GM23338 (cell line): ENCODE measurements around the gene OTUB2.

Source experiments
- CREB1 ChIP-seq: fragments of 250-450 bp; sonication (Bioruptor Pico); IDR thresholded peaks from 2 replicates; pipeline ENCODE4 v1.5.0; 2020; ENCODE audit warnings: low read depth, mild to moderate bottlenecking, moderate library complexity
- EZH2 ChIP-seq: fragments of 200-600 bp; sonication (generic); IDR thresholded peaks from one replicate; pipeline ENCODE4 v1.8.0; 2017; ENCODE audit warnings: antibody characterized with exemption, mild to moderate bottlenecking, low read depth; ENCODE audit not compliant: unreplicated experiment
- EZH2phosphoT487 ChIP-seq: fragments of 200-600 bp; sonication (generic); IDR thresholded peaks from one replicate; pipeline ENCODE4 v1.8.1; 2018; ENCODE audit warnings: antibody characterized with exemption; ENCODE audit not compliant: unreplicated experiment
- JUNB ChIP-seq: IDR thresholded peaks from one replicate; pipeline ENCODE4 v1.6.1; 2016; ENCODE audit warnings: antibody characterized with exemption; ENCODE audit not compliant: unreplicated experiment
- NANOG ChIP-seq: IDR thresholded peaks from 2 replicates; pipeline ENCODE4 v1.6.1; 2016; ENCODE audit warnings: antibody characterized with exemption, borderline replicate concordance
- POLR2AphosphoS5 ChIP-seq: IDR thresholded peaks from 2 replicates; pipeline ENCODE4 v1.6.1; 2016; ENCODE audit warnings: antibody characterized with exemption, low read depth
- REST ChIP-seq: IDR thresholded peaks from one replicate; pipeline ENCODE4 v1.6.1; 2018; ENCODE audit warnings: antibody characterized with exemption; ENCODE audit not compliant: unreplicated experiment
- STAT1 ChIP-seq: IDR thresholded peaks from one replicate; pipeline ENCODE4 v1.6.1; 2016; ENCODE audit warnings: antibody characterized with exemption; ENCODE audit not compliant: unreplicated experiment
- ZNF114 ChIP-seq: fragments of 250-450 bp; sonication (Bioruptor Pico); IDR thresholded peaks from 2 replicates; pipeline ENCODE4 v1.5.0; 2020; ENCODE audit warnings: mild to moderate bottlenecking, moderate library complexity
- ZNF331 ChIP-seq: fragments of 250-450 bp; sonication (Bioruptor Pico); IDR thresholded peaks from 2 replicates; pipeline ENCODE4 v1.5.0; 2020; ENCODE audit warnings: low read depth, mild to moderate bottlenecking, moderate library complexity
- TF ChIP-seq, protein P1 (sequence below): IDR thresholded peaks from 2 replicates; pipeline ENCODE4 v1.6.1; 2016; ENCODE audit warnings: antibody characterized with exemption
- TF ChIP-seq, protein P2 (sequence below), 2 experiments: fragments of 200-600 bp in 1 of 2; sonication (generic) in 1 of 2; conservative IDR thresholded peaks; 2 replicates each; pipeline versions ENCODE4 v1.5.1 to v1.6.1; 2016 to 2017; ENCODE audit warnings: antibody characterized with exemption in 2 of 2, low read depth in 2 of 2, mild to moderate bottlenecking in 2 of 2, moderate library complexity in 1 of 2
- TF ChIP-seq, protein P3 (sequence below): fragments of 250-450 bp; sonication (Bioruptor Pico); IDR thresholded peaks from 2 replicates; pipeline ENCODE4 v1.5.0; 2020; ENCODE audit warnings: mild to moderate bottlenecking, moderate library complexity

DNA sequence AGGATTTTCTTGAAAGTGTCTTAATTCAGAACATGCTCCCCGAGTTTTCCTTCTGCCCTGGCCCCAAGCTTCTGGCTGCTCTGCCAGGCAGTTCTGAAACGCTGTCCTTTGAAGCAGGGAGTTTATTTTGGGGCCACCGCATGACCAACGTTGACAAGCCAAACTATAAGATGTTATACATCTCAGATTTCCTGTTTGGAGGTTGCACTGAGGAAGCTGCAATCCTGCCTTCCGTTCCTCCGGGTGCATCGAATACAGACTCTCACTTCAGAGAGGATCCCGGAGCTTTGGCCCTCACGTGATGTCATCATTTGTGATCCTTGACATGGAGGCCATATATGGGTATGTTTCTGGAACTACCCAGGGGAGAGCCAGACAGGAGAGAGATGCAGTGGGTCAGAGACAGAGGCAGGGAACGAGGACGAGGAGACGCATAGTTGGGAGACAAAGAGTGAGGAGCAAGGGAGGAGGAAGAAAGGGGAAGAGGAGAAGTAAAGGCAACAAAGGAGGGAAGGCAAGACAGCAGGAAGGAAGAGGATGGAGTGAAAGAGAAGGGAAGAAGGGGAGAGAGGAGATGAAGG is 49.6 kb upstream of the OTUB2 start, which contains the start of gene ASB2:
- TF ChIP-seq, protein P1, sequence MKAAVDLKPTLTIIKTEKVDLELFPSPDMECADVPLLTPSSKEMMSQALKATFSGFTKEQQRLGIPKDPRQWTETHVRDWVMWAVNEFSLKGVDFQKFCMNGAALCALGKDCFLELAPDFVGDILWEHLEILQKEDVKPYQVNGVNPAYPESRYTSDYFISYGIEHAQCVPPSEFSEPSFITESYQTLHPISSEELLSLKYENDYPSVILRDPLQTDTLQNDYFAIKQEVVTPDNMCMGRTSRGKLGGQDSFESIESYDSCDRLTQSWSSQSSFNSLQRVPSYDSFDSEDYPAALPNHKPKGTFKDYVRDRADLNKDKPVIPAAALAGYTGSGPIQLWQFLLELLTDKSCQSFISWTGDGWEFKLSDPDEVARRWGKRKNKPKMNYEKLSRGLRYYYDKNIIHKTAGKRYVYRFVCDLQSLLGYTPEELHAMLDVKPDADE = no peak
- TF ChIP-seq EZH2phosphoT487 = no peak
- TF ChIP-seq, protein P2, sequence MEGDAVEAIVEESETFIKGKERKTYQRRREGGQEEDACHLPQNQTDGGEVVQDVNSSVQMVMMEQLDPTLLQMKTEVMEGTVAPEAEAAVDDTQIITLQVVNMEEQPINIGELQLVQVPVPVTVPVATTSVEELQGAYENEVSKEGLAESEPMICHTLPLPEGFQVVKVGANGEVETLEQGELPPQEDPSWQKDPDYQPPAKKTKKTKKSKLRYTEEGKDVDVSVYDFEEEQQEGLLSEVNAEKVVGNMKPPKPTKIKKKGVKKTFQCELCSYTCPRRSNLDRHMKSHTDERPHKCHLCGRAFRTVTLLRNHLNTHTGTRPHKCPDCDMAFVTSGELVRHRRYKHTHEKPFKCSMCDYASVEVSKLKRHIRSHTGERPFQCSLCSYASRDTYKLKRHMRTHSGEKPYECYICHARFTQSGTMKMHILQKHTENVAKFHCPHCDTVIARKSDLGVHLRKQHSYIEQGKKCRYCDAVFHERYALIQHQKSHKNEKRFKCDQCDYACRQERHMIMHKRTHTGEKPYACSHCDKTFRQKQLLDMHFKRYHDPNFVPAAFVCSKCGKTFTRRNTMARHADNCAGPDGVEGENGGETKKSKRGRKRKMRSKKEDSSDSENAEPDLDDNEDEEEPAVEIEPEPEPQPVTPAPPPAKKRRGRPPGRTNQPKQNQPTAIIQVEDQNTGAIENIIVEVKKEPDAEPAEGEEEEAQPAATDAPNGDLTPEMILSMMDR (conservative IDR thresholded peaks at IDR 0.05; ENCODE audit: low read depth in 2 of 2) = no peak
- TF ChIP-seq STAT1 = no peak
- TF ChIP-seq EZH2 = no peak
- TF ChIP-seq POLR2AphosphoS5 = no peak
- TF ChIP-seq REST = no peak
- TF ChIP-seq CREB1 (CRISPR knock-in tag) = no peak
- no peak for TF ChIP-seq JUNB
- TF ChIP-seq ZNF114 (CRISPR knock-in tag) = no peak
- TF ChIP-seq, protein P3, sequence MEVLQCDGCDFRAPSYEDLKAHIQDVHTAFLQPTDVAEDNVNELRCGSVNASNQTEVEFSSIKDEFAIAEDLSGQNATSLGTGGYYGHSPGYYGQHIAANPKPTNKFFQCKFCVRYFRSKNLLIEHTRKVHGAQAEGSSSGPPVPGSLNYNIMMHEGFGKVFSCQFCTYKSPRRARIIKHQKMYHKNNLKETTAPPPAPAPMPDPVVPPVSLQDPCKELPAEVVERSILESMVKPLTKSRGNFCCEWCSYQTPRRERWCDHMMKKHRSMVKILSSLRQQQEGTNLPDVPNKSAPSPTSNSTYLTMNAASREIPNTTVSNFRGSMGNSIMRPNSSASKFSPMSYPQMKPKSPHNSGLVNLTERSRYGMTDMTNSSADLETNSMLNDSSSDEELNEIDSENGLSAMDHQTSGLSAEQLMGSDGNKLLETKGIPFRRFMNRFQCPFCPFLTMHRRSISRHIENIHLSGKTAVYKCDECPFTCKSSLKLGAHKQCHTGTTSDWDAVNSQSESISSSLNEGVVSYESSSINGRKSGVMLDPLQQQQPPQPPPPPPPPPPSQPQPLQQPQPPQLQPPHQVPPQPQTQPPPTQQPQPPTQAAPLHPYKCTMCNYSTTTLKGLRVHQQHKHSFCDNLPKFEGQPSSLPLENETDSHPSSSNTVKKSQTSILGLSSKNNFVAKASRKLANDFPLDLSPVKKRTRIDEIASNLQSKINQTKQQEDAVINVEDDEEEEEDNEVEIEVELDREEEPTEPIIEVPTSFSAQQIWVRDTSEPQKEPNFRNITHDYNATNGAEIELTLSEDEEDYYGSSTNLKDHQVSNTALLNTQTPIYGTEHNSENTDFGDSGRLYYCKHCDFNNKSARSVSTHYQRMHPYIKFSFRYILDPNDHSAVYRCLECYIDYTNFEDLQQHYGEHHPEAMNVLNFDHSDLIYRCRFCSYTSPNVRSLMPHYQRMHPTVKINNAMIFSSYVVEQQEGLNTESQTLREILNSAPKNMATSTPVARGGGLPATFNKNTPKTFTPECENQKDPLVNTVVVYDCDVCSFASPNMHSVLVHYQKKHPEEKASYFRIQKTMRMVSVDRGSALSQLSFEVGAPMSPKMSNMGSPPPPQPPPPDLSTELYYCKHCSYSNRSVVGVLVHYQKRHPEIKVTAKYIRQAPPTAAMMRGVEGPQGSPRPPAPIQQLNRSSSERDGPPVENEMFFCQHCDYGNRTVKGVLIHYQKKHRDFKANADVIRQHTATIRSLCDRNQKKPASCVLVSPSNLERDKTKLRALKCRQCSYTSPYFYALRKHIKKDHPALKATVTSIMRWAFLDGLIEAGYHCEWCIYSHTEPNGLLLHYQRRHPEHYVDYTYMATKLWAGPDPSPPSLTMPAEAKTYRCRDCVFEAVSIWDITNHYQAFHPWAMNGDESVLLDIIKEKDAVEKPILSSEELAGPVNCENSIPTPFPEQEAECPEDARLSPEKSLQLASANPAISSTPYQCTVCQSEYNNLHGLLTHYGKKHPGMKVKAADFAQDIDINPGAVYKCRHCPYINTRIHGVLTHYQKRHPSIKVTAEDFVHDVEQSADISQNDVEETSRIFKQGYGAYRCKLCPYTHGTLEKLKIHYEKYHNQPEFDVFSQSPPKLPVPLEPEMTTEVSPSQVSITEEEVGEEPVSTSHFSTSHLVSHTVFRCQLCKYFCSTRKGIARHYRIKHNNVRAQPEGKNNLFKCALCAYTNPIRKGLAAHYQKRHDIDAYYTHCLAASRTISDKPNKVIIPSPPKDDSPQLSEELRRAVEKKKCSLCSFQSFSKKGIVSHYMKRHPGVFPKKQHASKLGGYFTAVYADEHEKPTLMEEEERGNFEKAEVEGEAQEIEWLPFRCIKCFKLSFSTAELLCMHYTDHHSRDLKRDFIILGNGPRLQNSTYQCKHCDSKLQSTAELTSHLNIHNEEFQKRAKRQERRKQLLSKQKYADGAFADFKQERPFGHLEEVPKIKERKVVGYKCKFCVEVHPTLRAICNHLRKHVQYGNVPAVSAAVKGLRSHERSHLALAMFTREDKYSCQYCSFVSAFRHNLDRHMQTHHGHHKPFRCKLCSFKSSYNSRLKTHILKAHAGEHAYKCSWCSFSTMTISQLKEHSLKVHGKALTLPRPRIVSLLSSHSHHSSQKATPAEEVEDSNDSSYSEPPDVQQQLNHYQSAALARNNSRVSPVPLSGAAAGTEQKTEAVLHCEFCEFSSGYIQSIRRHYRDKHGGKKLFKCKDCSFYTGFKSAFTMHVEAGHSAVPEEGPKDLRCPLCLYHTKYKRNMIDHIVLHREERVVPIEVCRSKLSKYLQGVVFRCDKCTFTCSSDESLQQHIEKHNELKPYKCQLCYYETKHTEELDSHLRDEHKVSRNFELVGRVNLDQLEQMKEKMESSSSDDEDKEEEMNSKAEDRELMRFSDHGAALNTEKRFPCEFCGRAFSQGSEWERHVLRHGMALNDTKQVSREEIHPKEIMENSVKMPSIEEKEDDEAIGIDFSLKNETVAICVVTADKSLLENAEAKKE (CRISPR knock-in tag) = no peak
- TF ChIP-seq ZNF331 (CRISPR knock-in tag) = no peak
- TF ChIP-seq NANOG = no peak
